Measurements from ENCODE around the gene FARP2.

DNA sequence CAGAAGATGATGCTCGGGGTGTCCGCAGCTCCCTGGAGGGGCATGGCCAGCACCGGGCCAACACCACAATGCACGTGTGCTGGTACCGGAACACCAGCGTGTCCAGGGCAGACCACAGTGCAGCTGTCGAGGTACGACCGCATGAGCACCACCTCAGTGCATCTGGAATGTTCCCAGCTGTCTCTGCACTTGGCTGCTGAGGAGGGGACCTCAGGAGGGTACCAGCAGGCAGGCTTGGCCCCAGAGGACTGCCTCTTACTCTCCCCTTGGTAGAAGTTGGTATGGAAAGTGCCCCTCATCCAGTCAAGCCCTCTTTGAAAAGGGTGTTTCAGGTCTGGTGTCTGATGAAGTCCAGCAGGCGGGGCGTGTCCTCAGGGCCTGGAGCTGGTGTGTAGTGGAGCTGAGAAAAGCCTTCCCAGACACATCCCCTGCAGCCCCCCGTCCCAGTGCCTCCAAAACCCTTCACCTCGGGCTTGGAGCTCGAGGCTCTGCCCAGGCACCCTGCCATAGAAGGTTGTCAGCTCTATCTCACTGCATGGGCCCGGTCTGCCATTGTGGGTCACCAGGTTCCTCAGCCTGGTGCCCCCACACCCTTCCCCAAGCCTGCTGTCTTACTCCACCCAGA is 135.6 kb downstream of the FARP2 start:
- no peak for TF ChIP-seq NRF1 (IDR thresholded peaks at IDR 0.05; ENCODE audit: low read depth, low read length)
- no peak for TF ChIP-seq POLR2AphosphoS5 (IDR thresholded peaks at IDR 0.05; ENCODE audit: low read depth, low read length)
